Lower lobe of right lung (tissue), 2 donors: Measurements from ENCODE around the gene ABL1. TPM values are rescaled to one million over a fixed set of nuclear protein-coding genes. Genes with fewer than 3 reads are reported as not detected.

ENCODE experiments used
- ATAC-seq, 2 donors: fragments of 200-7000 bp; cut with Tn5 transposase; one replicate each; pipeline ENCODE4 v1.9.1; 2020 to 2022; ENCODE audit warnings: mild to moderate bottlenecking in 2 of 2, moderate library complexity in 2 of 2
- DNase-seq: peaks from one replicate; pipeline ENCODE4 v3.0.0-alpha.2; 2020
- H3K27ac ChIP-seq: fragments of 200-600 bp; one replicate; pipeline ENCODE4 v1.8.0; 2022
- H3K27me3 ChIP-seq: fragments of 200-600 bp; one replicate; pipeline ENCODE4 v1.8.0; 2022; ENCODE audit warnings: low read depth
- H3K36me3 ChIP-seq: fragments of 200-600 bp; one replicate; pipeline ENCODE4 v1.8.0; 2022; ENCODE audit warnings: mild to moderate bottlenecking
- H3K4me1 ChIP-seq: fragments of 200-600 bp; one replicate; pipeline ENCODE4 v1.8.0; 2022
- H3K4me3 ChIP-seq: fragments of 200-600 bp; one replicate; pipeline ENCODE4 v1.8.0; 2022; ENCODE audit warnings: mild to moderate bottlenecking
- H3K9me3 ChIP-seq: fragments of 200-600 bp; one replicate; pipeline ENCODE4 v1.8.0; 2022
- intact Hi-C: fragments of 100-400 bp; cut with DNase I; formaldehyde crosslinking; loops from one replicate; pipeline ENCODE4 v1.11.0; 2022
- total RNA-seq: library from RNA; stranded (reverse); fragmentation: NEBNext Ultra II Directional; extraction: Animal tissue kit (Norgen Biotek cat#: 25700); gene quantifications from one replicate; pipeline ENCODE4 v1.2.1, GENCODE V29; 2021
- TF ChIP-seq, protein P1 (sequence below): fragments of 200-600 bp; IDR thresholded peaks from one replicate; pipeline ENCODE4 v1.8.0; 2022; ENCODE audit warnings: antibody characterized with exemption, mild to moderate bottlenecking
- donor health status: DM: no; HTN: yes; CAD: no; lungs with severe emphysema.

Gene ABL1
- total RNA-seq, 1 donor from 2014 or later = 50.2 TPM

DNA sequence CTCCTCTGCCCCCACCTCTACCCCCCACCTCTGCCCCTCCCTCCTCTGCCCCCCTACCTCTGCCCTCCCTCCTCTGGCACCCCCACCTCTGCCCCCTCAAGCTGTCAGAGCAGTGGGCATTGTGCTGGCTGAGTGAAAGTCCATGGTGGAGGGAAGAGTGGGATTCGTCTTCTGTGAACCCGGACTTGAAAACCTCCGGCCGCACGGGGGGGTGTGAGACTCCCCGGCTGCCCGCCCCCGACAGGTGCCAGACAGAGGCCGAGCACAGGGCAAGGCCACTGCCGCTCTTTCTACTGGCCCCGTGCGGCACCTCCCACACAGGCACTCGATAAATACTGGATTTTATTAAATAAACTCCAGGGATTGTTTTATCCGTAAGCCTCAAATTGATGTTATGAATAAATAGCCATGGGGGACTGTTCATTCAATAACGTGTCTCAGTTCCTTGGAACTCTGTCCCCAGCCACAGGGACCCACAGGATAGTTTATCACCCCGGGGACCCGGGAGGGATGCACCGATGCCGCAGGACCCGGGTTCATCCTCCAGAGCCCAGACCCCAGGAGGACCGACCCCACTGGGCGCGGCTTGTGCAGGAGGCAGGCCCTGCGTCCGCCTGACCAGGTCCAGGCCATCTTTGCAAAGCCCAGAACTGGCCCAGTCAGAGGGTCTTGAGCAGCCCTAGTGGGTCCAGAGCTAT, 64.1 kb downstream of the ABL1 start:
- H3K36me3 ChIP-seq = no peaks in the 10 kb centered on the region
- H3K4me3 ChIP-seq = no peak overlapping the region
- TF ChIP-seq, protein P1, sequence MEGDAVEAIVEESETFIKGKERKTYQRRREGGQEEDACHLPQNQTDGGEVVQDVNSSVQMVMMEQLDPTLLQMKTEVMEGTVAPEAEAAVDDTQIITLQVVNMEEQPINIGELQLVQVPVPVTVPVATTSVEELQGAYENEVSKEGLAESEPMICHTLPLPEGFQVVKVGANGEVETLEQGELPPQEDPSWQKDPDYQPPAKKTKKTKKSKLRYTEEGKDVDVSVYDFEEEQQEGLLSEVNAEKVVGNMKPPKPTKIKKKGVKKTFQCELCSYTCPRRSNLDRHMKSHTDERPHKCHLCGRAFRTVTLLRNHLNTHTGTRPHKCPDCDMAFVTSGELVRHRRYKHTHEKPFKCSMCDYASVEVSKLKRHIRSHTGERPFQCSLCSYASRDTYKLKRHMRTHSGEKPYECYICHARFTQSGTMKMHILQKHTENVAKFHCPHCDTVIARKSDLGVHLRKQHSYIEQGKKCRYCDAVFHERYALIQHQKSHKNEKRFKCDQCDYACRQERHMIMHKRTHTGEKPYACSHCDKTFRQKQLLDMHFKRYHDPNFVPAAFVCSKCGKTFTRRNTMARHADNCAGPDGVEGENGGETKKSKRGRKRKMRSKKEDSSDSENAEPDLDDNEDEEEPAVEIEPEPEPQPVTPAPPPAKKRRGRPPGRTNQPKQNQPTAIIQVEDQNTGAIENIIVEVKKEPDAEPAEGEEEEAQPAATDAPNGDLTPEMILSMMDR = no peak
- intact Hi-C loops = no loop called here
- H3K4me1 ChIP-seq = no peaks in the 10 kb centered on the region
- DNase-seq (no peak), ATAC-seq (no peak)
- H3K27me3 ChIP-seq = peaks cover 29% of the 10 kb centered on the region
- H3K9me3 ChIP-seq = no peaks in the 10 kb centered on the region
- no peak overlapping the region for H3K27ac ChIP-seq

DNA sequence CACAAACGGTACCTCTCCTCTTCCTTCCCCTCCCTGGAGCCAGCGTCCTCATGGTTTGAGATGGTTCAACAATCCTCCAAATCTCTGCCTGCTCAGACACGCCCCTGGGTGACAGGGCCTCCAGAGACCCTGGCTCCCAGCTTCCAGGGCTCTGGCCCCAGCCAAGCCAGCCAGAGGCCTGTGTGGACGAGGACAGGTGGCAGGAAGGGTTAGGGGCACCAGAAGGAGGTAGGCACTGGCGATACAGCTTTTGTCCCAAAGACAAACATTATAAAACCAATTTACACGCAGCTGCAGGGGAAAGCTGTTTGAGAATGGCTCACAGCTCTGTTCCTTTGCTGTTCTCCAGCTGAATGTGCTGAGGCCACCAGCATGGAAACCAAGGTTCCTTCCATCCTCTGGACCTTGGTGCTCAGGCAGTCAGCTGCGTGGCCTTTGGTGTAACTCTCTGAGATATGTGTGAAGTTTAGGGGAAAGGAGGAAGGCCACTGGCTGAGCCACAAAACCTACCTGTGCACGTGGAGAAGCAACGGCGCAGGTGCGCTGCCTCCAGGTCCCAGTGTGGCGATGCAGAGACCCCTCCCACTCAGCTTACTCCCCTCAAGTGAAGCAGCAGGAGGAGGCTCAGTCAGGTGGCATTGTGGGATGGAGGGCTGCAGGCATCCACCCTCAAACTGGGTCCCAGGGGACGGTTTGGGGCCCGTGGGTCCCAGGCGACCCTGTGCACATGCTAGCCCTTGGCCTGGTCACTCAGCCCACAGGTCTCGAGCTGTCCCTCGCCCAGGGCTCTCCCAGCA, 65.8 kb downstream of the ABL1 start:
- H3K27ac ChIP-seq = no peak overlapping the region
- H3K27me3 ChIP-seq = peaks cover 37% of the 10 kb centered on the region
- DNase-seq (no peak), ATAC-seq (no peak)
- no peaks in the 10 kb centered on the region for H3K9me3 ChIP-seq
- TF ChIP-seq, protein P1 = no peak
- intact Hi-C loops = no loop called here
- no peak overlapping the region for H3K4me3 ChIP-seq
- H3K4me1 ChIP-seq = no peaks in the 10 kb centered on the region
- no peaks in the 10 kb centered on the region for H3K36me3 ChIP-seq

DNA sequence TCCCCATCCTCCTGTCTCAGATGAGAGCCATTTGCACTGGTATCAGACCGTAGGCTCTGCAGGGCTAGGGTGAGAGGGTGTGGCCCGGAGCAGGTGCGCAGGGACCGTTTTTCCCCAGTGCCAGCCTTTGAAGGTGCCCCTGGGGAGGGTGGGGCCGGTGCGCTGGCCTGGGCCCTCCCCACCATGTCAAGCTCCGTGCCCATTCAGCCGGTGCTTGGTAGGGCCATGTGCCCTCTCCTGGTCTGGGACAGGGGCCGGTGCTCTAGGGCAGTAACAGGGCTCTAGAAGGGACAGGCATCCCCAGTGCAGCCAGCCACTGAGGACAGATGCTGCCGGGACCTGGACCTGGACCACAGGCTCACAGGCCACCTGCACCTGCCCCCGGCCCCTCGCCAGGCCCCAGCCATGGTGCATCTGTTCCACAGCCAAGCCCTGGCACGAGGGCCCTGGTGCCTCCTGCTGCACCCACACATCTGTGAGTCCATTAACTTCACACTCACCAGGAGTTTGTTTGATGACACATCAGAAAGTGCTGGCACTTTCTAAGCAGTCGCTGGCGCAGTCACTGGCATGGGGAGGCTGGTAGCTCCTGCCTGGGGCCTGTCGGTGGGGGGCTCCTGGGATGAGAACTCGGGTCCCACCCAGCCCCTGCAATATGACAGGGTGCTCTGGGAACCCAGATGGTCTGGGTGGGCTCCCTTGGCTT, 66.6 kb downstream of the ABL1 start:
- H3K4me3 ChIP-seq = no peak overlapping the region
- intact Hi-C loops = no loop called here
- no peaks in the 10 kb centered on the region for H3K9me3 ChIP-seq
- H3K36me3 ChIP-seq = no peaks in the 10 kb centered on the region
- H3K4me1 ChIP-seq = no peaks in the 10 kb centered on the region
- no peak overlapping the region for H3K27ac ChIP-seq
- DNase-seq (no peak), ATAC-seq (no peak)
- peaks cover 44% of the 10 kb centered on the region for H3K27me3 ChIP-seq
- TF ChIP-seq, protein P1 = no peak

DNA sequence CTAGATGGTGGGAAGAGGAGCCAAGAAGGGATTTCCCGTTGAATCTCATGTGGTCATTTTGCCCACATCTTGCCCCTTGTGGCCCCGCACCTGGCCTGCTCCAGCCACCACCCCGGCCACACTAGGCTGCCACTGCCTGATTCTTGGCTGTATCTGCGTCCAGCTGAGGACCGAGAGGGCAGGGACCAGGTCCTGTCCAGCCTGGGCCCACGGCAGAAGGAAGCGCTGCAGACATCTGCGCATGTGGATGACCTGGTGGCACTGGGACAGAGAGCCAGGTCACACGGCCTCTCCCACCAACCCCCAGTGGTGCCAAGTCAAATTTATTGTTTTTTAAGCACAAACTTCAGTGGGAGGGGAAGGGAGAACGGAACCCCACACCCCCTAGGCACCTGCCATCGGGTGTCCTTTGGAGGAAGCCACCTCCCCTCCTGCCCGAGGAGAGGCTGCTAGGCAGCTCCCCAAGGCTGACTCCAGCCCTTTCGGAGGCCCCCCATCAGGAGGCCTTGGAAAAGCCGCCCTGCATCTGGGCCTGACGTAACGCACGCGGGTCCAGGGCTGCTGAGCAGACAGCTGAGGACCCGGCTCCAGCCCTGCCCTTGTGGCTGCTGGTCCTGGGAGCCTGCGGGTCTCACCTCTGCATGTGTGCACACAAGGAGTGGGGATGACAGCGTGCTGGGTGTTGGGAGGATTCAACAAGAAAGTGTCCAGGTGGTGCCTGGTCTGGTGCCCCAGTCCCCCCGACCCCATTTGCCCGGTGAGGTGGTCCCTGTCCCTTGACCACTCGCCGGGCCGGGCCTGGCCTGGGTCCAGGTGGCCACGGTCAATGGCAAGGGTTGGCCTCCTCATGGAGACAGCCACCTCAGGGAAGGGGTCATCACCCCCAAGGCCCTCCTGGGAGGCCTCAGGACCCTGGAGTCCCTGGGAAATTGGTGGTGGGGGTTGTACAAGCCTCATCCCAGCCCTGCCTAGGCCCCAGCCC, 67.4 kb downstream of the ABL1 start:
- Histone ChIP-seq H3K4me1 (no peaks in the 10 kb centered on the region), H3K9me3 (no peaks in the 10 kb centered on the region), H3K27ac (no peak overlapping the region), H3K27me3 (peaks cover 48% of the 10 kb centered on the region), H3K36me3 (no peaks in the 10 kb centered on the region), H3K4me3 (no peak overlapping the region)
- intact Hi-C loops = no loop called here
- DNase-seq (no peak), ATAC-seq (no peak)
- TF ChIP-seq, protein P1 = no peak
